H1 (cell line): ENCODE data around the gene NME8. TPM values are rescaled to one million over a fixed set of nuclear protein-coding genes. Genes with fewer than 3 reads are reported as not detected.

Source experiments
- CTCF ChIA-PET: fragments of 300-600 bp; sonication (Branson Sonifier 250); formaldehyde crosslinking; loops from one replicate; lab custom pipeline; 2021; ENCODE audit not compliant: partially characterized antibody; lab: Charles Lee
- POLR2A ChIA-PET: fragments of 300-600 bp; sonication (Branson Sonifier 250); formaldehyde crosslinking; loops from one replicate; lab custom pipeline; 2021; ENCODE audit warnings: inconsistent platforms; ENCODE audit not compliant: partially characterized antibody; lab: Charles Lee
- DNase-seq, 2 experiments: peaks; one replicate each; pipeline versions ENCODE4 v3.0.0 to v3.0.0-alpha.2; 2010 to 2022; ENCODE audit warnings: low spot score in 2 of 2, low read depth in 1 of 2, mixed read lengths in 1 of 2
- FAIRE-seq: peaks from 2 replicates; lab custom pipeline; 2011; peaks lifted over from hg19 to GRCh38; lab: Jason Lieb, UNC
- H2AFZ ChIP-seq: 2 replicates; pipeline ENCODE4 v1.8.1; 2012; ENCODE audit warnings: low read length, inconsistent platforms
- H2AK5ac ChIP-seq: 2 replicates; pipeline ENCODE4 v1.6.1; 2013; ENCODE audit warnings: low read depth, low read length
- H2BK120ac ChIP-seq: replicated peaks from 2 replicates; pipeline ENCODE3; 2013; ENCODE audit warnings: low read depth, low read length, inconsistent platforms
- H2BK12ac ChIP-seq: 2 replicates; pipeline ENCODE4 v1.6.1; 2013; ENCODE audit warnings: low read depth, low read length
- H2BK15ac ChIP-seq: 2 replicates; pipeline ENCODE4 v1.6.1; 2013; ENCODE audit warnings: low read length
- H2BK20ac ChIP-seq: 2 replicates; pipeline ENCODE4 v1.6.1; 2013; ENCODE audit warnings: low read length
- H2BK5ac ChIP-seq: 2 replicates; pipeline ENCODE4 v1.6.1; 2013; ENCODE audit warnings: low read depth, low read length
- H3K14ac ChIP-seq: 2 replicates; pipeline ENCODE4 v1.6.1; 2013; ENCODE audit warnings: inconsistent platforms; ENCODE audit not compliant: insufficient read length
- H3K18ac ChIP-seq: 2 replicates; pipeline ENCODE4 v1.6.1; 2013; ENCODE audit warnings: low read length; ENCODE audit errors: extremely low read depth
- H3K23ac ChIP-seq: 2 replicates; pipeline ENCODE4 v1.6.1; 2013; ENCODE audit warnings: inconsistent platforms; ENCODE audit not compliant: insufficient read length
- H3K23me2 ChIP-seq: 2 replicates; pipeline ENCODE4 v1.6.1; 2013; ENCODE audit warnings: low read depth, low read length
- H3K27ac ChIP-seq: 2 replicates; pipeline ENCODE4 v1.6.1; 2011; ENCODE audit warnings: low read depth, low read length, inconsistent platforms
- H3K27me3 ChIP-seq, 4 experiments: replicated peaks in 1 of 4; 1 replicate in 1 of 4; 2 replicates in 3 of 4; pipeline versions ENCODE4 v1.6.1 to v1.8.1; 2011 to 2013; ENCODE audit warnings: low read length in 3 of 4, mild to moderate bottlenecking in 3 of 4, inconsistent platforms in 2 of 4, mixed read lengths in 2 of 4, moderate library complexity in 1 of 4; ENCODE audit not compliant: control insufficient read depth in 3 of 4, insufficient read depth in 3 of 4; ENCODE audit errors: extremely low read depth in 1 of 4
- H3K36me3 ChIP-seq, 4 experiments: 2 replicates each; pipeline versions ENCODE4 v1.6.1 to v1.8.1; 2011 to 2013; ENCODE audit warnings: mild to moderate bottlenecking in 4 of 4, low read length in 3 of 4, moderate library complexity in 2 of 4, control low read depth in 1 of 4, inconsistent platforms in 1 of 4; ENCODE audit not compliant: insufficient read depth in 4 of 4, control insufficient read depth in 2 of 4
- H3K4ac ChIP-seq: replicated peaks from 2 replicates; pipeline ENCODE3; 2013; ENCODE audit warnings: low read length, low read depth, mixed read lengths, inconsistent platforms; ENCODE audit not compliant: insufficient read length
- H3K4me1 ChIP-seq, 4 experiments: replicated peaks in 1 of 4; 1 replicate in 1 of 4; 2 replicates in 3 of 4; pipeline versions ENCODE4 v1.6.1 to v1.8.1; 2011 to 2013; ENCODE audit warnings: low read length in 3 of 4, inconsistent platforms in 2 of 4, mixed read lengths in 1 of 4; ENCODE audit not compliant: insufficient read depth in 4 of 4, control insufficient read depth in 3 of 4
- H3K4me2 ChIP-seq, 2 experiments: 2 replicates each; pipeline versions ENCODE4 v1.6.1 to v1.8.1; 2011 to 2013; ENCODE audit warnings: low read depth in 2 of 2, low read length in 2 of 2, control low read depth in 1 of 2, inconsistent platforms in 1 of 2, mild to moderate bottlenecking in 1 of 2; ENCODE audit not compliant: insufficient read depth in 1 of 2
- H3K4me3 ChIP-seq, 4 experiments: fragments of 200-600, 300-600 bp in 1 of 4; sonication (generic), shearing (Covaris generic), sonication (Bioruptor Twin) in 1 of 4; 2 replicates each; pipeline versions ENCODE4 v1.5.1 to v1.8.1; 2011 to 2016; ENCODE audit warnings: low read length in 4 of 4, low read depth in 3 of 4, control low read depth in 2 of 4, inconsistent platforms in 2 of 4, mild to moderate bottlenecking in 2 of 4, mixed read lengths in 1 of 4, moderate library complexity in 1 of 4; ENCODE audit not compliant: insufficient read depth in 2 of 4; ENCODE audit errors: extremely low read depth in 1 of 4
- H3K56ac ChIP-seq: replicated peaks from 2 replicates; pipeline ENCODE3; 2013; ENCODE audit warnings: low read depth, mild to moderate bottlenecking, mixed read lengths, low read length, inconsistent platforms; ENCODE audit not compliant: insufficient read length
- H3K79me1 ChIP-seq: 2 replicates; pipeline ENCODE4 v1.6.1; 2013; ENCODE audit warnings: low read depth, low read length, control low read depth
- H3K79me2 ChIP-seq, 2 experiments: 2 replicates each; pipeline versions ENCODE4 v1.6.1 to v1.8.1; 2012 to 2013; ENCODE audit warnings: low read length in 2 of 2, mild to moderate bottlenecking in 2 of 2, inconsistent platforms in 1 of 2; ENCODE audit not compliant: insufficient read depth in 2 of 2, control insufficient read depth in 1 of 2
- H3K9ac ChIP-seq, 4 experiments: replicated peaks in 1 of 4; 1 replicate in 1 of 4; 2 replicates in 3 of 4; pipeline versions ENCODE4 v1.6.1 to v1.8.1; 2011 to 2013; ENCODE audit warnings: low read depth in 3 of 4, low read length in 3 of 4, control low read depth in 2 of 4, mild to moderate bottlenecking in 2 of 4, moderate library complexity in 2 of 4, inconsistent platforms in 1 of 4; ENCODE audit errors: extremely low read depth in 1 of 4
- H3K9me3 ChIP-seq, 2 experiments: 2 replicates each; pipeline versions ENCODE4 v1.6.1 to v1.8.1; 2012 to 2013; ENCODE audit warnings: mild to moderate bottlenecking in 2 of 2, moderate library complexity in 2 of 2, control low read depth in 1 of 2, inconsistent platforms in 1 of 2, low read depth in 1 of 2, low read length in 1 of 2, mixed read lengths in 1 of 2; ENCODE audit not compliant: insufficient read depth in 2 of 2
- H4K20me1 ChIP-seq, 2 experiments: replicated peaks in 1 of 2; 2 replicates each; pipeline versions ENCODE3 to v1.8.1; 2011 to 2013; ENCODE audit warnings: inconsistent platforms in 2 of 2, low read length in 2 of 2, mild to moderate bottlenecking in 1 of 2; ENCODE audit not compliant: insufficient read depth in 2 of 2, control insufficient read depth in 1 of 2
- H4K5ac ChIP-seq: 2 replicates; pipeline ENCODE4 v1.6.1; 2013; ENCODE audit warnings: low read length, low read depth, mixed read lengths, inconsistent platforms; ENCODE audit not compliant: insufficient read length
- H4K8ac ChIP-seq: 2 replicates; pipeline ENCODE4 v1.8.0; 2013; ENCODE audit warnings: mild to moderate bottlenecking, moderate library complexity, low read length, inconsistent platforms; ENCODE audit not compliant: insufficient read depth; ENCODE audit errors: extremely low read depth
- H4K91ac ChIP-seq: replicated peaks from 2 replicates; pipeline ENCODE3; 2013; ENCODE audit warnings: low read length, mixed read lengths, inconsistent platforms; ENCODE audit not compliant: insufficient read length
- BACH1 ChIP-seq: IDR thresholded peaks from 2 replicates; pipeline ENCODE4 v1.6.1; 2012; ENCODE audit warnings: low read length, improper control_type of control experiment
- MAFK ChIP-seq: IDR thresholded peaks from 2 replicates; pipeline ENCODE4 v1.6.1; 2012; ENCODE audit warnings: low read depth, mild to moderate bottlenecking, improper control_type of control experiment, low read length
- SIX5 ChIP-seq: IDR thresholded peaks from 2 replicates; pipeline ENCODE4 v1.6.1; 2011; ENCODE audit warnings: mild to moderate bottlenecking, low read depth, low read length
- WGBS, 2 experiments: shearing (Covaris generic) in 1 of 2; methylation state at CpG; one replicate each; pipeline versions ENCODE4 v1.1.6 to v1.1.7; 2013 to 2015; ENCODE audit warnings: low lambda C conversion rate in 2 of 2, mixed read lengths in 2 of 2, inconsistent platforms in 1 of 2, low coverage in 1 of 2, missing lambda C conversion rate in 1 of 2; ENCODE audit not compliant: insufficient replicate concordance in 2 of 2, insufficient coverage in 1 of 2, insufficient read length in 1 of 2; ENCODE audit errors: extremely low coverage in 1 of 2, missing lambda C conversion rate in 1 of 2; 5-methylcytosine and 5-hydroxymethylcytosine counted together
- polyA plus RNA-seq, 7 experiments: library from polyadenylated mRNA; depleted of rRNA in 3 of 7; stranded (reverse) in 5 of 7; unstranded in 2 of 7; fragments of >200 nt in 5 of 7; fragments of 200-250 nt in 2 of 7; gene quantifications; 1 replicate in 5 of 7; 2 replicates in 1 of 7; 4 replicates in 1 of 7; pipeline versions ENCODE4 v1.2.1 to v1.2.3, GENCODE V29; 2011 to 2013; ENCODE audit warnings: missing spikeins in 2 of 7, mixed read lengths in 2 of 7
- total RNA-seq: library from RNA; stranded (reverse); fragmentation: NEBNext Ultra II Directional; extraction: Animal tissue kit (Norgen Biotek cat#: 25700); gene quantifications from 2 replicates; pipeline ENCODE4 v1.2.1, GENCODE V29; 2021

Gene NME8
- total and polyA plus RNA-seq, 2 of the 8 experiments (the other 6 are each of a cell fraction or from before 2014, with no cell fraction given) = 0.22 to 0.44 TPM

- Histone ChIP-seq H3K14ac (no peak overlapping the region), H3K4me2 (no peak overlapping the region)
Observed at GRCh38 chr7:37901890-37902524, 53.6 kb downstream of the NME8 start.

More at GRCh38 chr7:37901890-37902524, 53.6 kb downstream of the NME8 start:
- H2BK15ac ChIP-seq = no peak overlapping the region
- H3K9me3 ChIP-seq = no peaks in the 10 kb centered on the region
- no peaks in the 10 kb centered on the region for H3K27me3 ChIP-seq
- H3K27ac ChIP-seq = no peak overlapping the region
- H3K79me1 ChIP-seq = no peaks in the 10 kb centered on the region
- ChIA-PET CTCF (interaction anchor here (0.6 to 4.4 kb wide), 48 partner anchors 7 to 1369 kb away, joined by 3 to 34 read pairs (median 4); partner anchors contain the start of genes EPDR1 and SFRP4), POLR2A (interaction anchor here (0.6 kb wide), 1 partner anchor 19 kb away, joined by 3 read pairs; no protein-coding TSS in a partner anchor)
- FAIRE-seq (no peak), DNase-seq (no peak)
- H4K20me1 ChIP-seq = no peaks in the 10 kb centered on the region
- no peaks in the 10 kb centered on the region for H3K79me2 ChIP-seq
- peak overlapping the region; percentile 3; the same call in 1 of the 2 replicates for H2BK12ac ChIP-seq
- TF ChIP-seq MAFK (peak; percentile 69), SIX5 (no peak), BACH1 (peak; percentile 44; the same call in 1 of the 2 replicates)
- H2BK20ac ChIP-seq = no peak overlapping the region
- no peak overlapping the region for H4K91ac ChIP-seq
- H3K18ac ChIP-seq = no peak overlapping the region
- no peaks in the 10 kb centered on the region for H3K36me3 ChIP-seq
- WGBS, 2 experiments = 91% methylated on average over 2 of the region's 2 CpGs; no CpG with 5 or more reads in 1 of the 2 experiments
- no peak overlapping the region for H3K56ac ChIP-seq
- no peak overlapping the region for H2BK5ac ChIP-seq
- no peak overlapping the region for H2BK120ac ChIP-seq
- H3K4me3 ChIP-seq = no peak overlapping the region
- no peaks in the 10 kb centered on the region for H3K4me1 ChIP-seq
- H3K23ac ChIP-seq = no peak overlapping the region
- no peak overlapping the region for H3K9ac ChIP-seq
- no peak overlapping the region for H2AK5ac ChIP-seq
- no peak overlapping the region for H4K8ac ChIP-seq
- H4K5ac ChIP-seq = no peak overlapping the region
- no peak overlapping the region for H3K4ac ChIP-seq
- no peaks in the 10 kb centered on the region for H3K23me2 ChIP-seq
- H2AFZ ChIP-seq = no peak overlapping the region
